GM13976 (cell line): ENCODE data around the gene PFKFB3.
"Not testable (repeated sequence)": the region's sequence is repeated elsewhere in the genome, so short reads cannot be mapped to it uniquely, and the experiment has no call there.

Experiments
- DNase-seq: peaks from one replicate; pipeline ENCODE4 v3.0.0; 2012; ENCODE audit warnings: low spot score
- in situ Hi-C: fragments of 300-500 bp; cut with MboI; formaldehyde crosslinking; loops from one replicate; pipeline ENCODE4 v1.12.0; 2022; ENCODE audit warnings: low sequenced_read_pairs, mixed read lengths, inconsistent platforms; ENCODE audit not compliant: unreplicated experiment
- TF ChIP-seq, protein P1 (sequence below): IDR thresholded peaks from 2 replicates; pipeline ENCODE4 v1.5.1; 2012; ENCODE audit warnings: borderline replicate concordance, mild to moderate bottlenecking; ENCODE audit not compliant: insufficient read depth; ENCODE audit errors: extremely low read depth, missing control alignments, control extremely low read depth

Gene PFKFB3

DNA sequence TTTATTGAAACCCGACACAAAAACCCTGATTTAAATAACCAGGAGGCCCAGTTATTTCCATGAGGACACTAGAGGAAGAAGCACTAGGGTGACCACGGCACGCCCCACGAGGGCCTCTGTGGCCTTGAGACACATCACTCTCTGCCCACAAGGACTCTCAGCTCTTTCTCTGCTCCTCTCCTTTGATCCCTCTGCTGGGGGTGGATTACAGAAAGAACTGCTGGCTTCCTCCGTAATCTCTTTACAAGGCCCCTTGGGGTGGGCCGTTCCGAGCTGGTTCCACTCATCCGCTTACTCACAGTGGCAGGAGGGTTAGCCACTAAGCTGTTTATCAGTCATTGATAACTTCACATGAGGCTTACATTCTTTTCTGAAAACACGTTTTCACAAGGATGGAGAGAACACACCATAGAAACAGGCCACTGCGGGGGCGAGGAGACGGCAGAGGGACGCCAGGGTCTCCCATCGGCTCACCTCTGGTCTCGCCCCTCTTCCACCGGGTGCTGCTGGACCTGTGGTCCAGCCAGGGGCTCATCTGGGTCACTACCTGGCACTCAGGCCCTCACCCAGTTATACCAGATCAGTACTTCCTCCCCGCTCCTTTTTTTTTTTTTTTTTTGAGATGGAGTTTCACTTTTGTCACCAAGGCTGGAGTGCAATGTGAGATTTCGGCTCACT lies 17.6 kb upstream of the PFKFB3 start:
- no peak for DNase-seq
- in situ Hi-C loops = no loop called here
- TF ChIP-seq, protein P1, sequence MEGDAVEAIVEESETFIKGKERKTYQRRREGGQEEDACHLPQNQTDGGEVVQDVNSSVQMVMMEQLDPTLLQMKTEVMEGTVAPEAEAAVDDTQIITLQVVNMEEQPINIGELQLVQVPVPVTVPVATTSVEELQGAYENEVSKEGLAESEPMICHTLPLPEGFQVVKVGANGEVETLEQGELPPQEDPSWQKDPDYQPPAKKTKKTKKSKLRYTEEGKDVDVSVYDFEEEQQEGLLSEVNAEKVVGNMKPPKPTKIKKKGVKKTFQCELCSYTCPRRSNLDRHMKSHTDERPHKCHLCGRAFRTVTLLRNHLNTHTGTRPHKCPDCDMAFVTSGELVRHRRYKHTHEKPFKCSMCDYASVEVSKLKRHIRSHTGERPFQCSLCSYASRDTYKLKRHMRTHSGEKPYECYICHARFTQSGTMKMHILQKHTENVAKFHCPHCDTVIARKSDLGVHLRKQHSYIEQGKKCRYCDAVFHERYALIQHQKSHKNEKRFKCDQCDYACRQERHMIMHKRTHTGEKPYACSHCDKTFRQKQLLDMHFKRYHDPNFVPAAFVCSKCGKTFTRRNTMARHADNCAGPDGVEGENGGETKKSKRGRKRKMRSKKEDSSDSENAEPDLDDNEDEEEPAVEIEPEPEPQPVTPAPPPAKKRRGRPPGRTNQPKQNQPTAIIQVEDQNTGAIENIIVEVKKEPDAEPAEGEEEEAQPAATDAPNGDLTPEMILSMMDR = no peak

DNA sequence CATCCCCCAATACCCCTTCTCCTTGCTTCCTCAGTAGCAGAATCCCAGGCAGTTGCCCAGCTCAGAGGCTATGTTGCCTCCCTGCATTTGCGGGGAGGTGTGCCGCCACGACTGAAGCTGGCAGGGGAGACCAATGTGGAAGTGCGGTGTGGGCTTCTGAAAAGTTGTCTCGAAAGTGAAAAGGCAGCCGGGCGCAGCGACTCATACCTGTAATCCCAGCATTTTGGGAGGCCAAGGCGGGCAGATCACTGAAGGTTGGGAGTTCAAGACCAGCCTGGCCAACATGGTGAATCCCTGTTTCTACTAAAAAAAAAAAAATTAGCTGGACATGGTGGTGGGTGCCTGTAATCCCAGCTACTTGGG lies 15.9 kb upstream of the PFKFB3 start:
- TF ChIP-seq, protein P1 = no peak
- no peak for DNase-seq
- in situ Hi-C loops = no loop called here

DNA sequence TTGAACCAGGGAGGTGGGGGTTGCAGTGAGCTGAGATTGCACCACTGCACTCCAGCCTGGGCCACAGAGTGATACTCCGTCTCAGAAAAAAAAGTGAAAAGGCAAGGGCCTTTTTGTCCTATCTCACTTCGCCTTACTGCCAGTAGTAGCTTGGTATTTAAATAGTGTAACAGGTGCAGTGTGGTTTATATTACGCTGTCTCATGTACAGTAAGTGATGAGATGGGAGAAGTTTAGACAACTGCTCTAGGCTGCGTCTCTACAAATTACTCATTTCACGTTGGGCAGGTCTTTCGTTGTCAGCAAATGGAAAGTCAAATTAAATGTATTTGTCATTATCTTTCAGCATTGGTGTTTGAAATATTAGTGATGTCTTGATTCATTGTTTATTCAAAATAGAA lies 15.5 kb upstream of the PFKFB3 start:
- DNase-seq = no peak
- in situ Hi-C loops = no loop called here
- TF ChIP-seq, protein P1 = no peak

DNA sequence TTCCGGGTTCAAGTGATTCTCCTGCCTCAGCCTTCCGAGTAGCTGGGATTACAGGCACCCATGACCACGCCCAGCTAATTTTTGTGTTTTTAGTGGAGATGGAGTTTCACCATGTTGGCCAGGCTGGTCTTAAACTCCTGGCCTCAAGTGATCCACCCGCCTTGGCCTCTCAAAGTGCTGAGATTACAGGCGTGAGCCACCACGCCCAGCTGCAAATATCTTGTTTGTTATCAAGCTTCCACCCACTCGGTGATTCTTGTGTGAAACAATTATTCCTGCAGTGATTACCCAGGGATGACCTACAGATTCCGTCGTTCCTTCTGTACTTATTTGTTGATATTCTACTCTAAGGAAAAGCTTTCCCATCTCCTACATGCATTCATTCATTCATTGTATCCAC lies 12.7 kb upstream of the PFKFB3 start:
- DNase-seq, in situ Hi-C loops: not testable (repeated sequence)

DNA sequence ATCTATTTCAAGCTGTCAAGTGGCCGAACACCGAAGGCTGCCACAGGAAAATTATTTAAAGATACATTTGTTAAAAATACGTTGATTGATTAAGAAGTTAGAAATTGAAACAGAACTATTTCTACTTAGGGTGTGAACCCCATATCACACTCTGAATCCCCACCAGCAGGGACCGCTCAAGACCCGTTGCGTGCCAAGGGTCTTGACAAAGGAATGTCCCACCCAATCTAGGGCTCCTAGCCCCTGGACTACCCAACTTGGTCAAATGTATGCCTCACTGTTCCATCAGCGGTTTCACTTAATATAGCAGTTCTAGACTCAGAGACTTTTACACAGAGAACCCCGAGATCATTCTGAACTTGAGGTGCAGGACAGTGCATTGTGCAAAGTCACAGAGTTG lies 11.6 kb upstream of the PFKFB3 start:
- TF ChIP-seq, protein P1 = no peak
- in situ Hi-C loops = no loop called here

DNA sequence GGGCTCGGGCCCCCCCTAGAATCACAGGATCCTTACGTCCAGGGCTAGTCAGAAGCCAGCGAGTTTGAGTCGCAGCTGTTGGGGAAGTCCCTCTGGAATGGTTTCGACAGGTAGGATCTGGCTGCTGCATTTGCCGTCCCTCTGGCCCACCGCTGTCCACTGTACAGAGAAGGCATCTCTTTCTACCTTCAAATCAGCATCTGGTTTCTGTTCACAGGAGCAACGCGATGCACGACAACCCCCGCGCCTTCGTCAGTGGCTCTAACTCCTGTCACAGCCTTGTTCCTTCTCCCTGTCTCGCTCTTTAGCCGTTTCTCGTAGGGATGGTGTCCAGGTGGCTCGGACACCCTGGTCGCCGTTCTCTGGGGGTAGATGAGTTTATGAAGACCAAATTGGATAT lies 11.2 kb upstream of the PFKFB3 start:
- no peak for DNase-seq
- TF ChIP-seq, protein P1 = no peak
- in situ Hi-C loops = no loop called here

More for the DNA sequence above, 11.6 kb upstream of the PFKFB3 start:
- DNase-seq = no peak

DNA sequence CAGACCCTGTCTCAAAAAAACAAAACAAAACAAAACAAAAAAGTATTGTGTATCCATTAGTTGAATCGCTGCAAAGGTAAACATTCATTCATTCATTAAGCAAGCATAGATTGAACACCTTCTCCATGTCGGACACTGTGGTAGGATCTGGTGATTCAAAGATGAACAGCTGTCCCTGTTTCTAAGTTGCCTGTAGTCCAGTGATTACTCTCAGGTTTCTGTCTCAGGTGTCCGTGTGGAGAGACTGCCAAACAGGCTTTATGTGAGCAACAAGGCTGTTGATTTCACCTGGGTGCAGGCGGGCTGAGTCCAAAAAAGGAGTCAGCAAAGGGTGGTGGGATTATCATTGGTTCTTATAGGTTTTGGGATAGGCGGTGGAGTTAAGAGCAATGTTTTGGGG lies 9.4 kb upstream of the PFKFB3 start:
- in situ Hi-C loops = not testable (repeated sequence)

DNA sequence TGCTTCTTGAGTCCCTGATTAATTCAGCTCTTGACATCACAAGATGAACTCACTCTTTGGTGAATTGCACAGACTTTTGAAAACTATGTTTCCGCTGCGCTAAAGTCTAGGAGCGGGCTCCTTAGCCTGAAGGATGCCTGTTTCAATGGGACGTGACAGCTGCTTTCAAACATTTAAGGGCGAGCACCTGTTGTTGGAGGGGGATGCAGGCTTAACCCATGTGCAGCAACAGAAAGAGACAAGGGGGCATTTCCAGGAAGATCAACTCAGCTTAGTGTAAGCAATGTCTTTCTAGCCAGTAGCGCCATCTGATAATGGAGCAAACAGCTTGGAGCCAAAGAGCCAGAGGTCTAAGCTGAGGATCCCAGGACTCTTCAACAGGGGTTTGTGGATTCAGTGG lies 8.4 kb upstream of the PFKFB3 start:
- DNase-seq = no peak
- TF ChIP-seq, protein P1 = no peak
- in situ Hi-C loops = no loop called here

More for the DNA sequence above, 9.4 kb upstream of the PFKFB3 start:
- not testable (repeated sequence) for DNase-seq
